HUDEP-2 (cell line): ENCODE measurements around the gene NECTIN2.
"Not testable (repeated sequence)": the region's sequence is repeated elsewhere in the genome, so short reads cannot be mapped to it uniquely, and the experiment has no call there.

Experiments used
- DNase-seq, 76 experiments: peaks; one replicate each; lab custom pipeline; 2025; ENCODE audit not compliant: unreplicated experiment in 76 of 76; lab: John Stamatoyannopoulos, UW

Gene NECTIN2

DNA sequence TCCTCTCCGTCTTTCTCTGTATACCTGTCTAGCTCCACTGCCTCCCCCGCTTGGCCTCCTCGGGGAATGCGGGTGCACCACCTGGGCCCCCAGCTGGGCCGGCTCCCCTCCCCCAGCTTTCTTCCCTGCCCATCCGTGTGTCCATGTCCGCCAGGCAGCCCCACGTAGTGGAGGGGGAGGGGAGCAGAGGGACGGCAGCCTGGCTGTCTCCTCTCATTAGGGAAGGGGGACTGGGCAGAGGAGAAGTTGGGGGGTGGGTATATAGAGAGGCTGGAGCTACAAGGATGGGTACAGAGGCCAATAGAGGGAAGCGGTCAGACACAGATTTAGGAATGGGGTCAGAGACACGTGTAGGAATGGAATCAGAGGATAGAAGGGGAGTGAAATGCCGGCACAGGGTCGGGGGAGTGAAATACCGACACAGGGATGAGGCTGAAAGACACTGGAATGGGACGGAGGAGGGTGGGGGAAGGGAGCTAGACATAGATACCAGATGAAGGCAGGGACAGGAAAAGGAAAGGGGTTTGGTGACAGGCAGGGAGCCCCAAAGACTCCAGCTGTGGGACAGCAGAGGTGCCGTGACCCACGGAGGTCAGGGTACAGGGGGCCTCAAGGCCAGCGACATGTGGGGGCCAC, 2.8 kb downstream of the NECTIN2 start:
- DNase-seq, result no peak

GRCh38 chr19:44850641-44851109, 4.6 kb downstream of the NECTIN2 start:
- DNase-seq, result no peak

DNA sequence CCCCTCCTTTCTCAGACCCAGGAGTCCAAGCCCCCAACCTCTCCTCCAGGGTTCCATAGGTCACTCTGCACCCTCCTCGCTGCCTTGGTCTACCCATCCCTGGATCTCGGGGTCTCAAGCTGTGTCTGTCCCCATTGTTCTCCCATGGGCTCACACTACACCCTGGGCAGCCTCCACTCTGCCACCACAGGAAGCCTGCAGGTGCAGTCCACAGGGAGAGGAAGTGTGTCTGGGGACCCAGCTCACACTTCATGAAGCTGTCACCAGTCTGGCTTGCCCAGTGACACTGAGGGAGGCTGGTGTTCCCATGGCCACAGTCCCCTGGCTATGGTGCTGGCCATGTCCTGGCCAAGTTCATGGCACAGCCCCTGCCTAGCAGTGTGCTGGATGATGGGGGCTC, 5.3 kb downstream of the NECTIN2 start:
- no peak for DNase-seq

- DNase-seq, result no peak
These were observed 9.5 kb downstream of the NECTIN2 start for GRCh38 chr19:44855606-44856005.

- DNase-seq, result no peak
These were observed 10.5 kb downstream of the NECTIN2 start for GRCh38 chr19:44856421-44857083.

GRCh38 chr19:44857837-44858236, 11.7 kb downstream of the NECTIN2 start:
- DNase-seq, result peak in 1 of 76 experiments; percentile 14

GRCh38 chr19:44861576-44861975, 15.5 kb downstream of the NECTIN2 start:
- not testable (repeated sequence) for DNase-seq

DNA sequence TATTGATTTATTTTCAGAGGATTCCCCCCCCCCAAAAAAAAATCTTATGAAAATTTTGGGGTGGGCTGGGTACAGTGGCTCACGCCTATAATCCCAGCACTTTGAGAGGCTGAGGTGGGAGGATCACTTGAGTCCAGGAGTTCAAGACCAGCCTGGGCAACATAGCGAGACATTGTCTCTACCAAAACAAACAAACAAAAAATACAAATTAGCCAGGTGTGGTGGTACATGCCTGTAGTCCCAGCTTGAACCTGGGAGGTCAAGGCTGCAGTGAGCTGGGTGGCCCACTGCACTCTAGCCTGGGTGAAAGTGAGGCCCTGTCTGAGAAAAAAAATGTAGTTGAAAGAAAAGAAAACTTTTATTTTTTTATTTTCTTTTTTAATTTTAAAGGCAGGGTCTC, 17.9 kb downstream of the NECTIN2 start:
- no peak for DNase-seq

DNA sequence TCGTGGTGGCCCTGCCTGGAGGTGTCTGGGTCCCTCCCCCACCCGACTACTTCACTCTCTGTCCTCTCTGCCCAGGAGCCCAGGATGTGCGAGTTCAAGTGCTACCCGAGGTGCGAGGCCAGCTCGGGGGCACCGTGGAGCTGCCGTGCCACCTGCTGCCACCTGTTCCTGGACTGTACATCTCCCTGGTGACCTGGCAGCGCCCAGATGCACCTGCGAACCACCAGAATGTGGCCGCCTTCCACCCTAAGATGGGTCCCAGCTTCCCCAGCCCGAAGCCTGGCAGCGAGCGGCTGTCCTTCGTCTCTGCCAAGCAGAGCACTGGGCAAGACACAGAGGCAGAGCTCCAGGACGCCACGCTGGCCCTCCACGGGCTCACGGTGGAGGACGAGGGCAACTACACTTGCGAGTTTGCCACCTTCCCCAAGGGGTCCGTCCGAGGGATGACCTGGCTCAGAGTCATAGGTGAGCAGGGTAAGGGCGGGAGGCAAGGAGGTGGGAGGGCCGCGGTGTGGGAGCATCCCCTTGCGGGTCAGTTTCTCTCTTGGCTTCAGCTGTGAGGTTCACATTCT, 19.2 kb downstream of the NECTIN2 start:
- no peak for DNase-seq

GRCh38 chr19:44866664-44867063, 20.6 kb downstream of the NECTIN2 start:
- peak in 23 of 76 experiments; percentile 9 to 40 (median 25) for DNase-seq

DNA sequence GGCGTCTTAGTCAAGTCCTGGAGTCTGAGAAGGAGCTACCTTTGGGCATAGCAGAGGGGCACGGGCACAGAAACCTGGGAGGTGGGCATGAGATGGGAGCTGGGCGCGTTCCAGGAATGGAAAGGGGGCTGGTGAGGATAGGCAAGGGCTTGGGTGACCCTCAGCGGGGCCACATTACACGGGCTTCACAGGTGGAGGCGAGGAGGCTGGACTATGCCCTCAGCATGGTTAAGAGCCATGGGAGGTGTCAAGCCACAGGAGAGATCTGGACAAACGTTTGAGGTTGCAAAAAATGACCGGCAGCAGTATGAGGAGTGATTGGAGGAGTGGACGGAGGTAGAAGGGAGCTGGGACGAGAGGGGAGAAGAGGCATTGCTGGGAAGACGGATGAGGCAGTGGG, 21.5 kb downstream of the NECTIN2 start:
- DNase-seq, result no peak

GRCh38 chr19:44869733-44870470, 23.8 kb downstream of the NECTIN2 start:
- no peak for DNase-seq

GRCh38 chr19:44871809-44872208, 25.7 kb downstream of the NECTIN2 start:
- DNase-seq, result no peak

- DNase-seq, result no peak
These were observed 26.6 kb downstream of the NECTIN2 start for GRCh38 chr19:44872661-44873060.

GRCh38 chr19:44874317-44874716, 28.2 kb downstream of the NECTIN2 start:
- DNase-seq, result no peak

DNA sequence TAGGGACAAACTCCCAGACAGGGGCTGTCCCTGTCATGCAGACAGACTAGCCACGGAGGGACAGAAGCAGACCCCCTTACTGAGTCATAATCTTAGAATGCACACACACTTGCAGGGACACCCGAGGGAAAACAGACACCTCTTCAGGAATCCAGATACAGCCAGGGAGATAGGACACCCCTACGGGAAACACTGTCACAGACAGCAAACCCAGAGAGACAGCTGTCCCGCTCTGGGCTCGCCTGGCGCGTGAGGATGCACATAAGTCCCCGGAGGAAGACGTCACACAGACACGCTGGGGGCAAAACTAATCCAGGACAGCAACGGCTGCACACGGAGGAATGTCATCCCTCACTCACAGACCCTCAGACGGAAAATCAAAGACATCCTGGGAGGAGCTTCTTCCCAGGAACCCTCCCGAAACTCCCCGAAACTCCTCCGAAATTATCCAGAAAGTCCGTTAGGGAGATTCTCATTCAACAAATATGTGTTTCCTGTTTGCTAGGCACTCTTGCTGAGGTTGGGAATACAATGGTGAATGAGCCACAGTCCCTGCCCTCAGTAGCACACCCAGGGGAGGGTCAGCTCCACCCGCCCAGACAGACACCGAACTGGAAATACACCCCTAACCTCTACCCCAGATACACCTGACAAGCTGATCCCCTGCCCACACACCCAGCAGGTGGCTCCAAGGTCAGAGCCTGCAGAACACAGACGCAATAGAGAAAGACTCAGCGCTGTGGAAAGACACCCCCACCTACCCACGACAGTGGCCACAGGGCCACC, 29.8 kb downstream of the NECTIN2 start:
- DNase-seq, result no peak

GRCh38 chr19:44876930-44877535, 30.9 kb downstream of the NECTIN2 start:
- DNase-seq, result no peak

GRCh38 chr19:44878120-44878865, 32.2 kb downstream of the NECTIN2 start:
- no peak for DNase-seq

DNA sequence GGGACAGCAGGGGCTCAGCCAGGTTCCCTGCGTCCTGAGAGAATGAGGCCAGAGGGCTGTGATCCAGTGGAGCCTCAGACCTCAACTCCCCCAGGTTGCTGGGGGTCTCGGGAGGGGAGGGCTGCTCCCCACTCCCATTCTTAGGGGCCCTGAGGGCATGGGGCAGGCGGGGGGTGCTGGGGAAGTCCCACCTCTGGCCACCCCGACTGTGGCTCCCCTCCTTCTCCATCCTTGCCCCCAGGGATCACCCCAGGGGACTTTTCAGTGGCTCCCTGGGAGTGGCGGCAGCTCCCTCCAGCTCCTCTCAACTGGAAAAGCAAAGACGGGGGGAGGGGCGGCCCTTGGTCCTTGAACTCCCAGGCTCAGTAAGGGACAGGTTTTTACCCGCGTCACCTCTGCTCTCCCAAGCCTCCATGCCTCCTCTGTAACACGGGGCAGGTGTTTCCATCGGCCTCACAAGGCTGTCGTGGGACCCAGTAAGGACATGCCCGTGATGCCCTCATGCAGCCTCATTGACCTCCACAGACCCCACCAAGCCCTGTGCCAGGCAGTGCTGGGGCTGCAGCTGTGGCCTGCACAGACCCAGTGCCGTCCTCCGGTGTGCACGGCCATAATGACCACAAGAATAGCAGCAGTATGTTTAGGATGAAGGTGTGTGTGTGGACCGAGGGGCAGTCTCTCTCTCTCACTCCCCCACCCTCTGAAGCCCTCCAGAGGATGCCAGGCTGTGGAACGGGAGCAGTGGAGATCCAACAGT, 33.4 kb downstream of the NECTIN2 start:
- no peak for DNase-seq
